Fibroblast of lung (primary cell): ENCODE results near the gene HSD3B1.

ENCODE experiments used
- EZH2 ChIP-seq: IDR thresholded peaks from 2 replicates; pipeline ENCODE4 v1.5.1; 2012; ENCODE audit warnings: low read length, control low read depth, mild to moderate bottlenecking; ENCODE audit errors: missing control alignments
- TF ChIP-seq, protein P1 (sequence below), 2 donors: IDR thresholded peaks in 1 of 2; conservative IDR thresholded peaks in 1 of 2; 1 replicate in 1 of 2; 2 replicates in 1 of 2; pipeline ENCODE4 v1.5.1; 2011 to 2012; ENCODE audit warnings: low read length in 2 of 2, control low read depth in 1 of 2, inconsistent platforms in 1 of 2, low read depth in 1 of 2, mild to moderate bottlenecking in 1 of 2

DNA sequence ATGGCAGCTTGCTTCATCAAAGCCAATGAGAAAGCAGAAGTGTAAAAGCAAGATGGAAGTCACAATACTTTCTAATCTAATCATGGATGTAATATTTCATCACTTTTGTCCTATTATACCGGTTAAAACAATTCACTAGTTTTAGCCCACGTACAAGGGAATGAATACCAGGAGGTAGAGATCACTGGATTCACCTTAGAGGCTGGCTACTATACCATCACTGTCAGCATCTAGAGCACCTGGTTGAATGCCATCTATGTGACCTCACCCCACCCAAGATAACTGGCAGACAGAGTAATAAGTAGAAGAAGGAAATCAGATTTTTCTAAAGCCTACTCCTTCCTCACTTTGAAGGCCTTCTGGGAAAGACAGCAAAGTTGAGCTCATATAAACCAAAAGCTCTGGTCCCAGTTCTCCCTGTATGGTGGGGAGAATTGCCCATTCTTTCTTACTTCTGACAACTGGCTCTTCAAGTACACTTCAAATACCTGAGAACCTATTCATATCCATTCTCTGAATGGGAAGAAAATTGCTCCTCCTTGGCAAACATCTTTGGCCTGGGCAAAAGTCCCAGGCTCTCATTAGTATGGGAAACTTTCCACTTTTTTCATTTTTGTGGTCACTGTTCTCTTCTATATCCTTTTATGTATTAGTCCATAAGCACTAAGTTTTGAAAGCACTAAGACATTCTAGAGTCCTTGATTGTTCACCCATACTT is 24.8 kb downstream of the HSD3B1 start:
- TF ChIP-seq, protein P1, sequence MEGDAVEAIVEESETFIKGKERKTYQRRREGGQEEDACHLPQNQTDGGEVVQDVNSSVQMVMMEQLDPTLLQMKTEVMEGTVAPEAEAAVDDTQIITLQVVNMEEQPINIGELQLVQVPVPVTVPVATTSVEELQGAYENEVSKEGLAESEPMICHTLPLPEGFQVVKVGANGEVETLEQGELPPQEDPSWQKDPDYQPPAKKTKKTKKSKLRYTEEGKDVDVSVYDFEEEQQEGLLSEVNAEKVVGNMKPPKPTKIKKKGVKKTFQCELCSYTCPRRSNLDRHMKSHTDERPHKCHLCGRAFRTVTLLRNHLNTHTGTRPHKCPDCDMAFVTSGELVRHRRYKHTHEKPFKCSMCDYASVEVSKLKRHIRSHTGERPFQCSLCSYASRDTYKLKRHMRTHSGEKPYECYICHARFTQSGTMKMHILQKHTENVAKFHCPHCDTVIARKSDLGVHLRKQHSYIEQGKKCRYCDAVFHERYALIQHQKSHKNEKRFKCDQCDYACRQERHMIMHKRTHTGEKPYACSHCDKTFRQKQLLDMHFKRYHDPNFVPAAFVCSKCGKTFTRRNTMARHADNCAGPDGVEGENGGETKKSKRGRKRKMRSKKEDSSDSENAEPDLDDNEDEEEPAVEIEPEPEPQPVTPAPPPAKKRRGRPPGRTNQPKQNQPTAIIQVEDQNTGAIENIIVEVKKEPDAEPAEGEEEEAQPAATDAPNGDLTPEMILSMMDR (conservative IDR thresholded peaks at IDR 0.05 in 1 of 2, IDR thresholded peaks at IDR 0.05 in 1 of 2; ENCODE audit: low read depth in 1 of 2, low read length in 2 of 2), result no peak
- TF ChIP-seq EZH2, result no peak
